WI38 (cell line): ENCODE measurements around the gene EXD1.
"Not testable (repeated sequence)": the region's sequence is repeated elsewhere in the genome, so short reads cannot be mapped to it uniquely, and the experiment has no call there.

Experiments
- H3K4me3 ChIP-seq: 2 replicates; pipeline ENCODE4 v1.5.1; 2011; ENCODE audit warnings: low read depth, mild to moderate bottlenecking, control low read depth, low read length
- TF ChIP-seq, protein P1 (sequence below): IDR thresholded peaks from 2 replicates; pipeline ENCODE4 v1.5.1; 2012; ENCODE audit warnings: low read depth, mild to moderate bottlenecking, control low read depth, low read length

Gene EXD1

DNA sequence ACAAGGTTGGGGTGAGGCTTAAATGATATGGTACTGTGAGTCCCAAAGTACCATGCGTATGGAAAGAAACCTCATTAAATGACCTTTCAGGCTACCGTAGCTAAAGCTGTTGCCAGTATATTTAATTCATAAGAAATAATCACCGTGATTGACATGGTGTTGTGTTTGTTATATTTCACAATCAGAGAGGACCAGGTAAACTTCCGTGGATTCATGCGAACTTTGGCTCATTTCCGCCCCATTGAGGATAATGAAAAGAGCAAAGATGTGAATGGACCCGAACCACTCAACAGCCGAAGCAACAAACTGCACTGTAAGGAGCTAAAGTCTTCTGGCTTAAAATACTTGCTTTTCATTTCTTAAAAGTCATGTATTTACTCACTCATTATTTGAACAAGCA lies 32.0 kb upstream of the EXD1 start:
- TF ChIP-seq, protein P1, sequence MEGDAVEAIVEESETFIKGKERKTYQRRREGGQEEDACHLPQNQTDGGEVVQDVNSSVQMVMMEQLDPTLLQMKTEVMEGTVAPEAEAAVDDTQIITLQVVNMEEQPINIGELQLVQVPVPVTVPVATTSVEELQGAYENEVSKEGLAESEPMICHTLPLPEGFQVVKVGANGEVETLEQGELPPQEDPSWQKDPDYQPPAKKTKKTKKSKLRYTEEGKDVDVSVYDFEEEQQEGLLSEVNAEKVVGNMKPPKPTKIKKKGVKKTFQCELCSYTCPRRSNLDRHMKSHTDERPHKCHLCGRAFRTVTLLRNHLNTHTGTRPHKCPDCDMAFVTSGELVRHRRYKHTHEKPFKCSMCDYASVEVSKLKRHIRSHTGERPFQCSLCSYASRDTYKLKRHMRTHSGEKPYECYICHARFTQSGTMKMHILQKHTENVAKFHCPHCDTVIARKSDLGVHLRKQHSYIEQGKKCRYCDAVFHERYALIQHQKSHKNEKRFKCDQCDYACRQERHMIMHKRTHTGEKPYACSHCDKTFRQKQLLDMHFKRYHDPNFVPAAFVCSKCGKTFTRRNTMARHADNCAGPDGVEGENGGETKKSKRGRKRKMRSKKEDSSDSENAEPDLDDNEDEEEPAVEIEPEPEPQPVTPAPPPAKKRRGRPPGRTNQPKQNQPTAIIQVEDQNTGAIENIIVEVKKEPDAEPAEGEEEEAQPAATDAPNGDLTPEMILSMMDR = no peak
- H3K4me3 ChIP-seq = no peak overlapping the region

DNA sequence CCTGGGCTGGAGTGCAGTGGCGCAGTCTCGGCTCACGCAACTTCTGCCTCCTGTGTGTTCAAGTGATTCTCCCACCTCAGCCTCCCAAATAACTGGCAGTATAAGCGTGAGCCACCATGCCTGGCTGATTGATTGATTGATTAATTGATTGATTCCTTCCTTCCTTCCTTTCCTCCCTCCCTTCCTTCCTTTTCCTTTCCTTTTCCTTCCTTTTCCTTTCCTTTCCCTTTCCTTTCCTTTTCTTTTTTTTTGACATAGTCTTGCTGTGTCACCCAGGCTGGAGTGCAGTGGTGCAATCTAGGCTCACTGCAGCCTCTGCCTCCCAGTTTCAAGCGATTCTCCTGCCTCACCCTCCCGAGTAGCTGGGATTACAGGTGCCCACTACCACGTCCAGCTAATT lies 30.4 kb upstream of the EXD1 start:
- not testable (repeated sequence) for H3K4me3 ChIP-seq

DNA sequence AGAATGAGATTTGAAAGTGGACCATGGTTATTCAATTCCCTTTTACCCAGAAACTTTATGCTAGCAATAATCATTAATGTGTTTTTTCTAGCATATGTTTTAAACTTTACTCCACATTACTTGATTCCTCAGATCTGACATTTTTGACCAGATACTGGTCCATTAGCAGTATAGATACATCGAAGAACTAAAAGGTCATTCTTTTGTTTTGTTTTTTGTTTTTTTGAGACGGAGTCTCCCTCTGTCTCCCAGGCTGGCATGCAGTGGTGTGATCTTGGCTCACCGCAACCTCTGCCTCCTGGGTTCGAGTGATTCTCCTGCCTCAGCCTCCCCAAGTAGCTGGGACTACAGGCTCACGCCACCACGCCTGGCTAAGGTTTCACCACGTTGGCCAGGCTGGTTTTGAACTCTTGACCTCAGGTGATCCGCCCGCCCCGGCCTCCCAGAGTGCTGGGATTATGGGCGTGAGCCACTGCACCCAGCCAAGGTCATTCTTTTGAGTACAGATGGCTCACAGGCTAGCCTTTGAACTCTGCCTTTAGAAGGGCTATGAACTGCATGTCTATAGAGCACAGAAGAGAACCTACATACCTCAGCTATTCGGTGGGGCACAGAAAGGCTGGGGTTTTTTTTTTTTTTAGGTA lies 29.1 kb upstream of the EXD1 start:
- TF ChIP-seq, protein P1 = no peak
- no peak overlapping the region for H3K4me3 ChIP-seq

DNA sequence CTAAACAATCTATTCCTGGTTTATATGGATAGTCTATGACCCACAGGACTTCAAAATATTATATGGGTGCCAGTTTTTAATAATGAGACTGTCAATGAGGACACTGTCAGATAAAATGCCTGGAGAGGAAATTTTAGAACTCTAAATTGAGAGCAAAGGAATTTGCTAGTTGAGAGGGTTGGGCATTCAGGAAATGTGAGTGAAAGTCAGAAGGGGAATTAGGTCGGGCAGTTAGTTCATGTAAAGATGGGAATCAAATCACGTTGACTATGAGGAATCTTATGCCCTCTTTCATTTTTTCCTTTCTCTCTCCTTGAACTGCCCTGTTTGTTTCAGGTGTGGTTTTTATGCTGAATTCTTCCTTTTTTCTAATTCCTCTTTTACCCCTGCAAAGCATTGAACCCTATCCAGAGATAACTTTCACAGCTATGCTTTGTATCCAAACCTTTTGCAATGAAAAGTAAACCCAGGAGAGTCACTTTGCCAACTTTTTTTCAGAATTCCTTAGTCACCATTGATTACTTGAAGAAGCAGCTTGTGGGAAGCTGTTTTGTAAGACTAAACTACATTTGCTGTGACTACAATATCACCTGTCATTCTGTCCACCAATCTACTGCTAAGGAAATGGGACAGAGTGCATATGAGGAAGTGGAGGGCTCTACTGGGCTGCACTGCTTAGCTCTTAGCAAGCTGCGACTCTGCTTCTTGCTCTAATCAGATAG lies 28.4 kb upstream of the EXD1 start:
- H3K4me3 ChIP-seq = no peak overlapping the region
- TF ChIP-seq, protein P1 = no peak

DNA sequence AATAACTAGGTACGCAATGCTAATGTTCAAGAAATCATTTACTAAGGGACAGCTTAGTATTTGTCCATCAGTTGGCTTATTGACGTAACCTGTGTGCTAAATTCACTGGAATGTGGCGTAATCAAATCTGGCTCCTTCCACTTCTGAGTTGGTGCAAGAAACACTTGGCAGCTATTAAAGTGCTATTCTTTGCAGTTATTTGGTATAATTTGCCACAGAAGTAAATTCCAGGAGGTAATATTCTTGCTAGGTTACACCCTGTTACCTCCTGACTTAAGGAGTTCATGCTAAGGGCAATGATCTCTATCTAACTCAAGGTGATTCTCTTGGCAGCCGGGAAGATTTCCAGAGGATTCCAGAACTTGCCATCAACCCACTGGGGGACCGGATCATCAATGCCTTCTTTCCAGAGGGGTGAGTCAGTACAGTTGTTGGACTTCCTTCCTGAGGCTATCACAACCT lies 26.1 kb upstream of the EXD1 start:
- H3K4me3 ChIP-seq = no peak overlapping the region
- TF ChIP-seq, protein P1 = no peak

DNA sequence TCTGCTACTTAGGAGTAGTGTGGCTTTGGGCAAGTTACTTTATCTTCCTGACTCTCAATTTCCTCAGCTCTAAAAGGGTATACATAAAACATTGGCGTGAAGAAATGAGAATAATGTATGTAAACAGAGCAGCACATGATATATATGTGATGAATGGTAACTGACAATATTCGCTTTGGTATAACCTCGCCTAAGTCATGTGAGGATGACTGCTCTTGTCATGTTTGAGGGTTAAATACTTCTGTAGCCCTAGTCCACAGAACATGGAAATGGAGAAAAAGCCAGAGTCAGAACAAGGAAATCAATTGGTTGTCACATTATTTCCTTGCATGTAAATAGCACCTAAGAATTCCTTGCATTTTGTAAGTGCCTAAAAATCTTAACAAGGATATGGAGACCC lies 25.5 kb upstream of the EXD1 start:
- no peak overlapping the region for H3K4me3 ChIP-seq
- TF ChIP-seq, protein P1 = no peak

DNA sequence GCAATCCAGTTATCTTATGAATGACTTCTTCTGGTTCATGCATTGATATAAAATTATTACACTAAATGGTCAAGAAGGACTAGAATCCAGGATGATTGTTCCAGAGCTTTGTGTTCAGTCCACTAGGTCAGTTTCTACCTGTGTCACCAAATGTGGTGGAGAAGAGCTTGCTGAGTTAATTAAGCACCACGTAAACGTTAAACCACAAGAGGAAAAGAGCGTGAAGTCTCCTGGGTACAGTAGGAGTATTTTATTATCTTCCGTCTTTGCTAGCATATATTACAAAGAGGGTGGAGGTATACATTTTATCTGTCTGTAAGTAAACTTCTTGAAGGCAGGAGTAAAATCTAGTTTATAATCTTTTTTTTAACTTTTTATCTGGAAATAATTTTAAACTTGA lies 24.0 kb upstream of the EXD1 start:
- TF ChIP-seq, protein P1 = no peak

More for the DNA sequence above, 24.0 kb upstream of the EXD1 start:
- H3K4me3 ChIP-seq = no peak overlapping the region
